HFFc6 (cell line): Measurements from ENCODE around the gene MYO5A. TPM values are rescaled to one million over a fixed set of nuclear protein-coding genes. Genes with fewer than 3 reads are reported as not detected.
"Not testable (repeated sequence)": the region's sequence is repeated elsewhere in the genome, so short reads cannot be mapped to it uniquely, and the experiment has no call there.

Source experiments
- DNase-seq: peaks from one replicate; pipeline ENCODE4 v3.0.0-alpha.2; 2018
- H3K27ac Mint-ChIP-seq: 2 replicates; pipeline ENCODE4 v1.8.0; 2020; ENCODE audit warnings: mild to moderate bottlenecking, mixed read lengths
- H3K27me3 Mint-ChIP-seq: 2 replicates; pipeline ENCODE4 v1.8.0; 2021; ENCODE audit warnings: mild to moderate bottlenecking, moderate library complexity, mixed read lengths; ENCODE audit not compliant: insufficient read depth
- H3K36me3 Mint-ChIP-seq: 2 replicates; pipeline ENCODE4 v1.8.0; 2021; ENCODE audit warnings: low read depth, mixed read lengths
- H3K4me1 Mint-ChIP-seq: 2 replicates; pipeline ENCODE4 v1.8.0; 2020; ENCODE audit warnings: low read depth, mixed read lengths
- H3K4me3 Mint-ChIP-seq: 2 replicates; pipeline ENCODE4 v1.8.0; 2020; ENCODE audit warnings: mild to moderate bottlenecking, moderate library complexity, mixed read lengths
- H3K9me3 Mint-ChIP-seq: 2 replicates; pipeline ENCODE4 v1.8.0; 2020; ENCODE audit warnings: mild to moderate bottlenecking, mixed read lengths
- total RNA-seq, 6 experiments: library from RNA; stranded (reverse); fragmentation: NEBNext Ultra II Directional; extraction: Animal tissue kit (Norgen Biotek cat#: 25700); gene quantifications; 2 replicates in 1 of 6; 3 replicates in 5 of 6; pipeline ENCODE4 v1.2.3, GENCODE V29; 2021
- TF ChIP-seq, protein P1 (sequence below): fragments of 200-600 bp; sonication (generic); IDR thresholded peaks from 2 replicates; pipeline ENCODE4 v1.5.0; 2021; ENCODE audit warnings: antibody characterized with exemption, mild to moderate bottlenecking

The MYO5A gene
- total RNA-seq, 6 experiments from 2014 or later, result 47.4 to 59.4 (median 54.0) TPM

DNA sequence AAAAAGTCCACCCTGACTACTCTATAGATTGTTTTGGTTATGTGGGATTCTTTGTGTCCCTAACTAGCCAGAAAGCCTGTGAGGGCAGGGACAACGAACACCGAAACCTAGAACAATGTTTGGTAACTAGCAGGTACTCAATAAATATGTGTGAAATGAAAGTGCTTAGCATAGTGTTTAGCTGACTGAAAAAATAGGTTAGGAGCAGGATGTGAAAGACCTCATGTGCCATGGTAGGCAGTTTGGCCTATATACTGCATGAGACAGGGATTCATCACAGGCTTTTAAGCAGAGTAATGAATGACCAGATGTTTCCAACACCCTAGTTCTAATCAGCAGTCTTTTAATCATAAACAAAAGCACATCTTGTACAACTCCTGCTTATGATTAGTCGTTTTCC, 64.2 kb downstream of the MYO5A start:
- no peaks in the 10 kb centered on the region for H3K9me3 Mint-ChIP-seq
- H3K27ac Mint-ChIP-seq, result peak overlapping the region; percentile 62
- H3K4me1 Mint-ChIP-seq, result peaks cover 47% of the 10 kb centered on the region
- no peak for DNase-seq
- peaks cover 3% of the 10 kb centered on the region; the same call in 1 of the 2 replicates for H3K27me3 Mint-ChIP-seq
- H3K4me3 Mint-ChIP-seq, result no peak overlapping the region
- TF ChIP-seq, protein P1, sequence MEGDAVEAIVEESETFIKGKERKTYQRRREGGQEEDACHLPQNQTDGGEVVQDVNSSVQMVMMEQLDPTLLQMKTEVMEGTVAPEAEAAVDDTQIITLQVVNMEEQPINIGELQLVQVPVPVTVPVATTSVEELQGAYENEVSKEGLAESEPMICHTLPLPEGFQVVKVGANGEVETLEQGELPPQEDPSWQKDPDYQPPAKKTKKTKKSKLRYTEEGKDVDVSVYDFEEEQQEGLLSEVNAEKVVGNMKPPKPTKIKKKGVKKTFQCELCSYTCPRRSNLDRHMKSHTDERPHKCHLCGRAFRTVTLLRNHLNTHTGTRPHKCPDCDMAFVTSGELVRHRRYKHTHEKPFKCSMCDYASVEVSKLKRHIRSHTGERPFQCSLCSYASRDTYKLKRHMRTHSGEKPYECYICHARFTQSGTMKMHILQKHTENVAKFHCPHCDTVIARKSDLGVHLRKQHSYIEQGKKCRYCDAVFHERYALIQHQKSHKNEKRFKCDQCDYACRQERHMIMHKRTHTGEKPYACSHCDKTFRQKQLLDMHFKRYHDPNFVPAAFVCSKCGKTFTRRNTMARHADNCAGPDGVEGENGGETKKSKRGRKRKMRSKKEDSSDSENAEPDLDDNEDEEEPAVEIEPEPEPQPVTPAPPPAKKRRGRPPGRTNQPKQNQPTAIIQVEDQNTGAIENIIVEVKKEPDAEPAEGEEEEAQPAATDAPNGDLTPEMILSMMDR, result no peak
- peaks cover 9% of the 10 kb centered on the region; the same call in 1 of the 2 replicates for H3K36me3 Mint-ChIP-seq

DNA sequence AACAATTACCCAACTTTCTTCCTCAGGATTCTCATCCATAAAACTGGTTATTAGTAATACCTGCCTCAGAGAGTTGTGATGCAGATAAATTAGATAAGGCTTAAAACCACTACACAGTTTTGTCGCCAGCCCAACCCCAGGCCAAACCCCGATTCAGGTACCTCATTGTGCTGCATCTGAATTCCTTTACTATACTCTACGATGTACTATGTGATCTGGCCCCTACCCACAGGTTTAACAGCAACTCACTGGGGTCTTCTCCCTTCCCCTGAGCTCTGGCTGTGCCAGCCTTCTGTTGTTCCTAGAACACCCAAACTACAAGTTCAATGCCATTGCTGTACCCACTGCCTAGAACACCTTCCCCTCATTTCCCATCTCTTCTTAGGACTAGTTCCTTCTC, 64.6 kb downstream of the MYO5A start:
- DNase-seq, result no peak
- Mint-ChIP-seq H3K27ac (peak overlapping the region; percentile 52), H3K27me3 (peaks cover 3% of the 10 kb centered on the region), H3K4me1 (peaks cover 47% of the 10 kb centered on the region), H3K36me3 (peaks cover 9% of the 10 kb centered on the region; the same call in 1 of the 2 replicates), H3K9me3 (no peaks in the 10 kb centered on the region), H3K4me3 (no peak overlapping the region)
- TF ChIP-seq, protein P1, result no peak

DNA sequence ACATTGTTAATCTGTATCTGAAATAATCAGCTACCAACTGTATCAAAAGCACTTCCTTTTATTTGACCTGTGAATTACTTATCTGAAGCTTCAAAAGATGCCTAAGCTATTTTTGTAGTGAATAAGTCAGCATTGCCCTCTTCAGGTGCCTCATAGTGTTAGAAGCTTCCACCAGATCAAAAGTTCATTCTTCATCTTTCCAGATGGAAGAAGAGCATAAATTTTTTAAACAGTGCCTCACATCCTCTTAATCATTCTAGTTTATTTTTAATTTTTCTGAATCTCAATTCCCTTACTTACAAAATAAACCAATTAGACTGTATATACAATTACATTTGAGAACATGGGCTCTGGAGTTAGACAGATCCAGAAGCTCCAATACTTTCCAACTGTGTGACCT, 65.0 kb downstream of the MYO5A start:
- peak; percentile 25 for DNase-seq
- Mint-ChIP-seq H3K4me3 (no peak overlapping the region; the same call in 1 of the 2 replicates), H3K27ac (peak overlapping the region; percentile 52), H3K4me1 (peaks cover 47% of the 10 kb centered on the region), H3K9me3 (no peaks in the 10 kb centered on the region), H3K27me3 (peaks cover 3% of the 10 kb centered on the region), H3K36me3 (peaks cover 9% of the 10 kb centered on the region; the same call in 1 of the 2 replicates)
- TF ChIP-seq, protein P1, result peak; percentile 45; the same call in 1 of the 2 replicates

DNA sequence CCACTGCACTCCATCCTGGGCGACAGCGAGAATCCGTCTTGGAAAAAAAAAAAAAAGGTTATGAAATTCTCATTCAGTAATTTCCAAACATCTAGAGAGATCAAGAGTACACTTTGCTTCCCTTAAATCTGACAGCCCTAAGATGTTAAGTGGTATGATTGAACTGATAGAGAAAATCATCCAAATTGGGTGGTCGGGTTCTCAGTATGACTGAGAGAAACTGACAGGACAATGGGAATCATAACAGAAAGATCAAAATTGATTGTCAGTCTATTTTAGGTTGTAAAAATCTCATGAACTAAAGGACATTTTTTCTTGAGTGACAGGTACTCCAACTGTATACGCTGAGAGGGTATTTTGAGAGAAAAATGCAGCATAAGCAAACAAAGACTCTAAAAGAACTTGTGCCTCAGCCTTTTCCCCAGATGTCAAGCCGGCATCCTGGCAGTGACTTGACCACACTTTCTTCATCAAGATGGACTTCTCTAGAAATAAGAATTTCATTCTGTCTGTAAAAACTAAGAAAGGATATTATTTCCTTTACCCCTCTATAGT, 65.8 kb downstream of the MYO5A start:
- H3K27ac Mint-ChIP-seq, result no peak overlapping the region
- H3K9me3 Mint-ChIP-seq, result no peaks in the 10 kb centered on the region
- peaks cover 3% of the 10 kb centered on the region for H3K27me3 Mint-ChIP-seq
- H3K4me3 Mint-ChIP-seq, result no peak overlapping the region
- H3K36me3 Mint-ChIP-seq, result peaks cover 8% of the 10 kb centered on the region; the same call in 1 of the 2 replicates
- H3K4me1 Mint-ChIP-seq, result peaks cover 47% of the 10 kb centered on the region
- no peak for DNase-seq
- TF ChIP-seq, protein P1, result no peak

DNA sequence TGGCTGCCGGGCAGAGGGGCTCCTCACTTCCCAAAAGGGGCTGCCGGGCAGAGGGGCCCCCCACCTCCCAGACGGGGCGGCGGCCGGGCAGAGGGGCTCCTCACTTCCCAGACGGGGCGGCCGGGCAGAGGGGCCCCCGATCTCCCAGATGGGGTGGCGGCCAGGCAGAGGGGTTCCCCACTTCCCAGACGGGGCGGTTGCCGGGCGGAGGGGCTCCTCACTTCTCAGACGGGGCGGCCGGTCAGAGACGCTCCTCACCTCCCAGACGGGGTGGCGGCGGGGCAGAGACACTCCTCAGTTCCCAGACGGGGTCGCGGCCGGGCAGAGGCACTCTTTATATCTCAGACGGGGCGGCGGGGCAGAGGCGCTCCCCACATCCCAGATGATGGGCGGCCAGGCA, 69.0 kb downstream of the MYO5A start:
- H3K36me3 Mint-ChIP-seq, result peaks cover 18% of the 10 kb centered on the region
- H3K27ac Mint-ChIP-seq, H3K4me3 Mint-ChIP-seq, H3K27me3 Mint-ChIP-seq, DNase-seq: not testable (repeated sequence)
- peaks cover 14% of the 10 kb centered on the region for H3K9me3 Mint-ChIP-seq
- peaks cover 30% of the 10 kb centered on the region for H3K4me1 Mint-ChIP-seq

DNA sequence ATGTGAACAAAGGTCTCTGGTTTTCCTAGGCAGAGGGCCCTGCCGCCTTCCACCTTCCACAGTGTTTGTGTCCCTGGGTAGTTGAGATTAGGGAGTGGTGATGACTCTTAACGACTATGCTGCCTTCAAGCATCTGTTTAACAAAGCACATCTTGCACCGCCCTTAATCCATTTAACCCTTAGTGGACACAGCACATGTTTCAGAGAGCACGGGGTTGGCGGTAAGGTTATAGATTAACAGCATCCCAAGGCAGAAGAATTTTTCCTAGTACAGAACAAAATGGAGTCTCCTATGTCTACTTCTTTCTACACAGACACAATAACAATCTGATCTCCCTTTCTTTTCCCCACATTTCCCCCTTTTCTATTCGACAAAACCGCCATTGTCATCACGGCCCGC, 69.4 kb downstream of the MYO5A start:
- H3K4me3 Mint-ChIP-seq, H3K27me3 Mint-ChIP-seq, DNase-seq, H3K27ac Mint-ChIP-seq: not testable (repeated sequence)
- Mint-ChIP-seq H3K4me1 (peaks cover 25% of the 10 kb centered on the region), H3K36me3 (peaks cover 20% of the 10 kb centered on the region), H3K9me3 (peaks cover 17% of the 10 kb centered on the region)
